Astrocyte (in vitro differentiated cells and primary cell): ENCODE results near the gene NAA15.
"Not testable (repeated sequence)": the region's sequence is repeated elsewhere in the genome, so short reads cannot be mapped to it uniquely, and the experiment has no call there.

Source experiments
- CTCF ChIP-seq: IDR thresholded peaks from 2 replicates; pipeline ENCODE4 v1.5.1; 2011; ENCODE audit warnings: low read depth, mild to moderate bottlenecking, inconsistent platforms, low read length, moderate library complexity; ENCODE audit not compliant: insufficient read depth
- EZH2 ChIP-seq: IDR thresholded peaks from 2 replicates; pipeline ENCODE4 v1.6.1; 2012; ENCODE audit warnings: mild to moderate bottlenecking, low read length, inconsistent platforms; ENCODE audit not compliant: insufficient read depth

GRCh38 chr4:139322541-139322940 is 21.2 kb downstream of the NAA15 start:
- TF ChIP-seq EZH2, CTCF: not testable (repeated sequence)
